ENCODE measurements around the gene KCNQ1. TPM values are rescaled to one million over a fixed set of nuclear protein-coding genes. Genes with fewer than 3 reads are reported as not detected.
"Not testable (repeated sequence)": the region's sequence is repeated elsewhere in the genome, so short reads cannot be mapped to it uniquely, and the experiment has no call there.

KCNQ1 gene
- total RNA-seq, 2 donors from 2014 or later, result 33.5 to 39.7 TPM

DNA sequence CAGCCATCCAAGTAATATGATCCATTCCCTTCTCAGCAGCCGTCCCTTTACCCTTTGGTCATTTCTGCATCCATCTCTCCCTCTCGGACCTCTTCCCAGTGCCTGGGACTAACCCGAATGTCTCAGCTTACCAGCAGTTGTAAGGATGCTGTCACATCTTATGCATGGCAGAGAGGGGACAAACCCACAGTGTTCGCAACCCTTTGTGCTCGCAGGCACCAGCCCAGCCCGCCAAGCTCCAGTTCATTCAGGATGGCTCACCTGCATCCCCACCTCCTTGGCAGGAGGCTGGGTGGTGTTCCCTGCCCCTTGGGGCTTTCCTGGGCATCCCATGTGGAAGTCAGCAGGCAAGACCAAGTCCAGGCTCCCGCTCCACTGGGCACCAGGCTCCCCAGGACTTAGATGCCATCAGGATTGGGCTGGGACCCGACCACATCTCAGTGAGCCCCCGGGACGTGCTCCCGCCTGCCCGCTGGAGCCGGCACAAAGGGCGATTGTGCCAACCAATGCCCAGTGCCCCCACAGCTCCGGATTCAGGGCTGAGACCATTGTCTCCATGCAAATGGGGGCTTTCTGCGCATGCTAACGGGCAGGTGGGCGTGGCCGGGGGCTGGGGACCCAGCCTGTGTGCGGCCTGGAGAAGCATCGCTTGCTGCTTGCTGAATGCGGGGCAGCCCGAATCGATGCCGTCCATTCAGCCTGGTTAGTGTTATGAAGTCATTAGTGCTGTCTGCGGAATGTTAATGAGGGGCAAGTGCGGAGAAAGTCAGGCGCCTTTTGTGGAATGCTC lies 146.4 kb downstream of the KCNQ1 start:
- ATAC-seq (no peak), DNase-seq (peak; percentile 10)
- intact Hi-C loops (cut with DNase I), result no loop called here

DNA sequence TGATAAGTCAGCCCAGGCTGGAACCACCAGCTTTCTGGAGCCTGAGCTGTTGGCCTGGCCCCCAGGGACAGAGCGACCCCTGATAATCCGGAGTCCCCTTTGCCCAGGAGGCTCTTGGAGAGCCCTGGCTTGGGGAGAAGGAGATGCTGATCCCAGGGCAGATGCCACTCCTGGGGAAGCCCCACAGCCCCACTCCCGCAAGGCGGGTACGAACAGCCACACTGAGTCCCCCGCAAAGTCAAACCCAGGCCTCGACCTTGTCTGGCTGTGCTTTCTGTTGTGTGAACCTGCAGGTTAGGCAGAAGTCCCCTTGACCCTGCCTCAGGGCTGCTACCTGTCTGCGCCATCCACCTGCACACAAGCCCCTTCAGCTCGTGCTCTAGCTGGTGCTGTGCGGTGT lies 147.0 kb downstream of the KCNQ1 start:
- DNase-seq, result no peak
- intact Hi-C loops (cut with DNase I), result no loop called here
- ATAC-seq, result no peak

DNA sequence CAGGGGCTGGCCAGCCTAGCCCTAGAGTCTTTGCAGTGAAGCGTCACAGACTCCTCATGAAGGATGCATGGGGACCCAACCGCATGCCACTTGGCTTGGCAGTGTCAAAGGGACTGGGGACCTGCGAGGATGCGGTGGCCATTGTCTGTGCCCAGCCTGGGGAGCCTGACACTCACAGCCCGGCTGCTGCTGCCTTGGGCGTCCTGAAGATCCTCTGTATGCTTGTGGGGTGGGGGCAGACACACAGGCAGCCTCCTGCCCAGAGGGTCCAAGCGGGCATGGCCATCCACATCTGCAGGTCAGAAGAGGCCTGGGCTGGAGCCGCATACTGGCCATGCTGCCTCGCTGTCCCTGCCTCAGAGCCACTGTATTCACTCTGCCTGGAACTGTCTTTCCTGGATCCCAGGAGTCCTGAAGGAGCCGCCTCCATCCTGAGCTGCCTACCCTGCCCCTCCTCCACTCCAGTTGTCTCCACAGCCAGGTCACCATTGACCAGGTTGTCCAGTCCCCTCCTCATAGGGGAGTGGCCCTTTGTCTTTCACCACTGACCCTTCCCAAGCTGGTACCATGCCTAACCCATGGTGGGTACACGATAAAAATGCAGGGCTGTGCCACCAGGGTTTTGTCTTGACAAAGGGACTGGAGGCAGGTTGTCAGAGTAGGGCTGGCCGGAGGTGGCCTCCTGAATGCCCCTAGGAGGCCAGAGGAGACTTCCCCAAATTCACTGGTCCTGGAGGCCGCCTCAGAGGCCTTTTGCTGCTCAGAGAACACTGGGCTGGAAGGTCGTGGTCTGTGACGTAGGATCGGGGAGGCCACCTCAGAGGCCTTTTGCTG lies 148.0 kb downstream of the KCNQ1 start:
- intact Hi-C loops (cut with DNase I), result no loop called here
- DNase-seq, result peak; percentile 12
- ATAC-seq, result no peak

GRCh38 chr11:2593393-2593950 lies 148.7 kb downstream of the KCNQ1 start:
- intact Hi-C loops (cut with DNase I), result no loop called here

GRCh38 chr11:2594267-2594666 lies 149.5 kb downstream of the KCNQ1 start:
- no peak for ATAC-seq
- intact Hi-C loops (cut with DNase I), result no loop called here

More at GRCh38 chr11:2593393-2593950, 148.7 kb downstream of the KCNQ1 start:
- no peak for DNase-seq
- ATAC-seq, result no peak

GRCh38 chr11:2595204-2595603 lies 150.4 kb downstream of the KCNQ1 start:
- DNase-seq (no peak), ATAC-seq (no peak)
- intact Hi-C loops (cut with DNase I), result no loop called here

More at GRCh38 chr11:2594267-2594666, 149.5 kb downstream of the KCNQ1 start:
- DNase-seq, result no peak

GRCh38 chr11:2599561-2600189 lies 154.9 kb downstream of the KCNQ1 start:
- peak; percentile 18 for DNase-seq
- peak in 1 of 2 donors; percentile 44 for ATAC-seq
- intact Hi-C loops (cut with DNase I), result no loop called here

GRCh38 chr11:2609345-2609744 lies 164.5 kb downstream of the KCNQ1 start:
- intact Hi-C loops (cut with DNase I), result no loop called here
- DNase-seq, result no peak
- ATAC-seq, result no peak

DNA sequence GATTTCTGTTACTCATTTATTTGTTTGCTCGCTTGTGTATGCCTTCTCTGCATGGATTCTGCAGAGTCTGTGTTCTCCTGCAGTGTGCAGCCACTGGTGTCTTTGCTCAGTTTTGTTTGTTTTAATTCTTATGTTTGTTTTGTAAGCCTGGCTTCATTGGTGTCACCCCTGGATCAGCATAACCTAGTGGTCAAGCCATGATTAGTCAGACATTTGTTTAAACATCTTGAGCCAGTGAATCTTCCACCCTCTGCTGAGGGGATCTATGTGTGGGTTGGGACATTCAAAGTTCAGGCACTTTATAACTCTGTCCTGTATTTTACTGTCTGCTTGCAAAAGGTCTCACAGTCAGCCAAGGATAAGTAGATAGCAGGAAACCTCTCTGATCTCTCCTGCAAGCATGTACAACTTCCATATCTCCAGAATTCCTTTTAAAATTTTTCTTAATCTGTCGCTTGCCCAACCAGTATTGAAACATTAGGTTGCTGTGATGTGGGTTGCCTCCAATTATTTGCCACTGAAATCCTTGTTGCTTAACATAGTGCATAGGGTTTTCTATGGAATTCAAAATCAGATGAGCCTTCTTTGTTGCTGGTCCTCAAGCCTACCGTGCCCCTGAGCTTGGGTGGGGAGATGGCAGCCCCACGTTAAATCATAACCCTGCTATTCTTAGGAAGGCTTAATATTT lies 168.2 kb downstream of the KCNQ1 start:
- intact Hi-C loops (cut with DNase I), result no loop called here
- ATAC-seq, result no peak
- no peak for DNase-seq

DNA sequence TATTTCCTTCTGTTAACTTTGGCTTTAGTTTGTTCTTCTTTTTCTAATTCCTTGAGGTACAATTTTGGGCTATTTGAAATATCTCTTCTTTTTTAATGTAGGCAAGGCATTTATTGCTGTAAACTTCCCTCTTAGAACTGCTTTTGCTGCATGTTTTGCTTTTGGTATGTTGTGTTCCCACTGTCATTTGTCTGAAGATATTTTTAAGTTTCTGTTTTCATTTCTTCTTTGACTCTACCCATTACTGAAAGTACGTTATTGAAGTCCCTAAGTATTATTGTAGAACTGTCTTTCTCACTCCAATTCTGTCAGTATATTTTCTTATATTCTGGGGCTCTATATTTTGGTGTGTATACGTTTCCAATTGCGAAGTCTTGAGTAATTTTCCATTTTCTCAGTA lies 177.1 kb downstream of the KCNQ1 start:
- ATAC-seq (no peak), DNase-seq (no peak)
- intact Hi-C loops (cut with DNase I), result loop anchor here in 1 of 2 donors (10.0 kb wide), 1 partner anchor 67 kb away; no protein-coding TSS in a partner anchor

DNA sequence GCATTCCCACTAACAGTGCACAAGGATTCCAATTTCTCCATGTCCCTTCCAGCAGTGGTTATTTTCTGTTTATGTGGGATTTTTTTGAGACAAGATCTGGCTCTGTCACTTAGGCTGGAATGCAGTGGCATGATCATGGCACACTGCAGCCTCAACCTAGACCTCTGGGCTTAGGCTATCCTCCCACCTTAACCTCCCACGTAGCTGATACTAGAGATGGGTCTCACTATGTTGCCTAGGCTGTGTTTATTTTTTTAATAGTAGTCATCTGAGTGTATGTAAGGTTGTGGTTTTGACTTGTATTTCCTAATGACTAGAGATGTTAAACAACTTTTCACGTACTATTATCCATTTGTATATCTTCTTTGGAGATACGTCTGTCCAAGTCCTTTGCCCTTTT lies 180.4 kb downstream of the KCNQ1 start:
- intact Hi-C loops (cut with DNase I), result loop anchor here in 1 of 2 donors (10.0 kb wide), 1 partner anchor 70 kb away; no protein-coding TSS in a partner anchor
- DNase-seq, result no peak
- ATAC-seq, result no peak

DNA sequence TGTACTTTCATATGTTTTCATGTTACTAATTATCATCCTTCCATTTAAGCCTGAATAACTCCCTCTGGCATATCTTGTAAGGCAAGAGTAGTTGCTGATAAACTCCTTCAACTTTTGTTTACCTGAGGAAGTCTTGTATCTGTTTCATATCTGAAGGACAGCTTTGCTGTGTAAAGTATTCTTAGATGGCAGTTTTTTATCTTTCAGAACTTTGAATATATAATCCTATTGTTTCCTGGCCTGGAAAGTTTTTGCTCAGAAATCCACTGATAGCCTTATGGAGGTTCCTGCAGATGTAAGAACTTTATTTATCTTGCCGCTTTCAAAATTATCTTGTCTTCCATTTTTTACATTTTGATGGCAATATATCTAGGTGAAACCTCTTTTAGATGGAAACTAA lies 185.9 kb downstream of the KCNQ1 start:
- DNase-seq (no peak), ATAC-seq (no peak)
- intact Hi-C loops (cut with DNase I), result no loop called here

DNA sequence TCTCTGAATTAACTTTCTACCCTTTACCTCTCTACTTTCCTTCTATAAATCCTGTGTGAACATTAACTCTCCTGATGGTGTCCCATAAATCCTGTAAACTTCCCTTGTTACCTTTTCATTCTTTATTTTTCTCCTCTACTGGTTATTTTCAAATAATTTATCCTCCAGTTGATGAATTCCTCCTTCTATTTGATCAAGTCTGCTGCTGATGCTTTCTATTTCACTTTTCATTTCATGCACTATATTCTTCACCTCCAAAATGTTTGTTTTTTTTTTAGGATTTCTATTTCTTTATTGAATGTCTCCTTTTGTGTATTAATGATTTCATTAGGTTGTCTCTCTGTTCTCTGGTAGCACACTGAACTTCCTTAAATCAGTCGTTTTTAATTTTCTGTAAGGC lies 186.4 kb downstream of the KCNQ1 start:
- ATAC-seq, result no peak
- intact Hi-C loops (cut with DNase I), result no loop called here
- no peak for DNase-seq

GRCh38 chr11:2639763-2640162 lies 195.0 kb downstream of the KCNQ1 start:
- DNase-seq; intact Hi-C loops (cut with DNase I); ATAC-seq: not testable (repeated sequence)

- no peak for DNase-seq
- no peak for ATAC-seq
- intact Hi-C loops (cut with DNase I), result no loop called here
Observed at GRCh38 chr11:2641623-2642022, 196.8 kb downstream of the KCNQ1 start.

GRCh38 chr11:2643746-2644145 lies 198.9 kb downstream of the KCNQ1 start:
- intact Hi-C loops (cut with DNase I), result no loop called here
- DNase-seq (no peak), ATAC-seq (no peak)

DNA sequence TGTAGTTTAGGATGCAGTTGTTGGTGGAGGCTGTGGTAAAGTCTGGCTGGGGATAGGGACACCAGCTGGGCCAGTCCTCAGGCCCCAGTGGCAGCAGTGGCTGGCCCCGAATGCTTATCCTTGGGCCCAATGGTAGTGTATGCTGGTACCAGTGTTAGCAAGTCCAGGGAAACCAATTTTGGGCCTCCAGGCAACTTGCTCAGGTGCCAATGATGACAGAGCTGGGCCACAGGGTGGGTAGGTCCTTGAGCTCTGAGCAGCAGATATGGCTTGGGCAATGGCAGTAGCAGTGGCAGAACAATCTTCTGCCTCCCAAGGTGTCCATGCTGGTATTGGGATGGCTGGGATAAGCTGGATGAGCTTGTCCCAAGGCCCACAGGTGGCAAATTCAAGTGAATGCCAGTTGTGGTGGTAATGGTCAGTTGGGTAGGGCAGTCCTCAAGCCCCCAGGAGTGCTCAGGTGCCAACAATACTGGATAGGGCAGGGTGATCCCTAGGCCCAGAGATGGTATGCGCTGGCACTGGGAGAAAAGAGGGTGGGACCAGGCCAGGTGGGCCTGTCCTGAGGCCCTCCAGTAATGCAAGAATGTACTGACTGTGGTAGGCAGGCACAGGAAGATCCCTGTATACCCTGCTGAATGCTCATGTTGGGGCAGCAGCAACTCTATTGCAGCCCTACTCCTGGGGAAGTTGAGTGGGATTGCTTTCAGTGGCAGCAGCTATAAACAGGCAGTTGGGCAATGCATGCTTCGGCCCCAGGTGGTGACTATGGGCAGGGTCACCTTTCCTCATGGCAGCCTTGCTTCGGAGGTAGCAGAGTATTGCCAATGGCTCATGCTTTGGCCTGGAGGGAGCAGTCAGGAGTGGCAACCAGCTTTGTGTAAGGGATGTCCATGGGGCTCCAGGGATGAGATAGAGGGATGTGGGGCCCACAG lies 200.3 kb downstream of the KCNQ1 start:
- no peak for DNase-seq
- no peak for ATAC-seq
- intact Hi-C loops (cut with DNase I), result no loop called here

GRCh38 chr11:2645779-2646118 lies 200.9 kb downstream of the KCNQ1 start:
- no peak for DNase-seq
- intact Hi-C loops (cut with DNase I), result no loop called here
- no peak for ATAC-seq
